HEK293T (cell line): ENCODE data around the gene RPTOR.

Source experiments
- ARNT ChIP-seq: fragments of 450-650 bp; IDR thresholded peaks from 2 replicates; pipeline ENCODE4 v1.6.1; 2017; ENCODE audit warnings: mild to moderate bottlenecking
- BHLHE40 ChIP-seq: fragments of 450-650 bp; IDR thresholded peaks from 2 replicates; pipeline ENCODE4 v1.6.1; 2016; ENCODE audit warnings: mild to moderate bottlenecking, moderate library complexity, borderline replicate concordance
- CTBP1 ChIP-seq: fragments of 450-650 bp; IDR thresholded peaks from 2 replicates; pipeline ENCODE4 v1.6.1; 2016; ENCODE audit warnings: borderline replicate concordance
- ELF4 ChIP-seq: fragments of 450-650 bp; IDR thresholded peaks from 2 replicates; pipeline ENCODE4 v1.6.1; 2017; ENCODE audit warnings: antibody characterized with exemption
- FOXM1 ChIP-seq: fragments of 450-650 bp; IDR thresholded peaks from 2 replicates; pipeline ENCODE4 v1.6.1; 2017; ENCODE audit warnings: mild to moderate bottlenecking, borderline replicate concordance
- HDGF ChIP-seq: fragments of 450-650 bp; IDR thresholded peaks from 2 replicates; pipeline ENCODE4 v1.6.1; 2017; ENCODE audit warnings: antibody characterized with exemption, borderline replicate concordance
- L3MBTL2 ChIP-seq: fragments of 450-650 bp; conservative IDR thresholded peaks from 2 replicates; pipeline ENCODE4 v1.6.1; 2016; ENCODE audit warnings: mild to moderate bottlenecking
- NFRKB ChIP-seq: fragments of 450-650 bp; IDR thresholded peaks from 2 replicates; pipeline ENCODE4 v1.6.1; 2016; ENCODE audit warnings: mild to moderate bottlenecking, moderate library complexity
- SP1 ChIP-seq: fragments of 450-650 bp; IDR thresholded peaks from 2 replicates; pipeline ENCODE4 v1.6.1; 2017
- SUZ12 ChIP-seq: fragments of 450-650 bp; IDR thresholded peaks from 2 replicates; pipeline ENCODE4 v1.6.1; 2016; ENCODE audit warnings: mild to moderate bottlenecking
- ZNF384 ChIP-seq: fragments of 450-650 bp; IDR thresholded peaks from 2 replicates; pipeline ENCODE4 v1.6.1; 2016

DNA sequence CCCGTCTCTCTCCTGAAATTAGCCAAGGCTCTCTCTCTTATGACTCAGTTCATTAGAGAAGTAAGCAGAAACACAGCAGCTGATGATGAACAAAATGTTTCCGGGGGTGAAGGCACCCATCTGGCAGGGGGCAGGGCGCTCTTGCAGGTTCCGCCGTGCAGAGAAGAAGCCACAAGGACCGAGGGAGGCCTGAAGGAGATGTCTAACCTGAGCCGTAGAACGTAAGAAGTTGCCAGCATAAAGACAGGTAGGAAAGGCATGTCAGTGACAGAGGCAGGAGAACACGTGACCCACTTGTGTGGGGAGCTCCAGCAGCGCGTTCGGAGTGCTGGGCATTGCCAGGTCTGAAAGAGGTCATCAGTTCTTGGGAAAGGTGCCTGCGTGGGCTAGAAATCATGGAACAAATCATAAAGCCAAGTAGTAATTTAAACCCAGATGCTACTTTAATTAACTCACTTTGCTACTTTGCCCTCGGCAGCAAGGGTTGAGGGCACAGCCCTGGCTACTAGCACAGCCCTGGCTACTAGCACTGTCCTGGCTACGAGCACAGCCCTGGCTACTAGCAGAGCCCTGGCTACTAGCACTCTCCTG lies 198.6 kb downstream of the RPTOR start:
- TF ChIP-seq SUZ12 = no peak
- TF ChIP-seq HDGF = no peak
- no peak for TF ChIP-seq ELF4
- no peak for TF ChIP-seq SP1
- no peak for TF ChIP-seq ARNT
- no peak for TF ChIP-seq L3MBTL2
- TF ChIP-seq BHLHE40 = no peak
- TF ChIP-seq CTBP1 = no peak
- no peak for TF ChIP-seq FOXM1
- TF ChIP-seq ZNF384 = no peak
- no peak for TF ChIP-seq NFRKB
